PC-3 (cell line): ENCODE data around the gene SLC22A13. TPM values are rescaled to one million over a fixed set of nuclear protein-coding genes. Genes with fewer than 3 reads are reported as not detected.

Experiments
- ATAC-seq: fragments of 200-7000 bp; cut with Tn5 transposase; 2 replicates; pipeline ENCODE4 v1.9.1; 2020; ENCODE audit warnings: mild to moderate bottlenecking, moderate library complexity
- BruUV-seq: library from RNA; stranded (reverse); fragments of 400-500 nt; replicated peaks from 2 replicates; lab custom pipeline; 2021; lab: Mats Ljungman, UMichigan
- CTCF ChIA-PET: fragments of 300-600 bp; sonication (Branson Sonifier 250); formaldehyde crosslinking; loops from one replicate; lab custom pipeline; 2022; ENCODE audit warnings: antibody characterized with exemption; lab: Charles Lee
- POLR2A ChIA-PET: fragments of 300-600 bp; sonication (Branson Sonifier 250); formaldehyde crosslinking; loops from one replicate; lab custom pipeline; 2022; ENCODE audit warnings: antibody characterized with exemption; ENCODE audit not compliant: unreplicated experiment; lab: Charles Lee
- DNase-seq: peaks from one replicate; pipeline ENCODE4 v3.0.0-alpha.2; 2015
- H2AFZ ChIP-seq: fragments of 300-600 bp; sonication (generic); 2 replicates; pipeline ENCODE4 v1.6.0; 2016; ENCODE audit warnings: antibody characterized with exemption, low read length
- H3F3A ChIP-seq: fragments of 300-600 bp; sonication (generic); one replicate; pipeline ENCODE4 v1.6.0; 2017; ENCODE audit warnings: antibody characterized with exemption, low read length, control low read depth, mild to moderate bottlenecking; ENCODE audit not compliant: unreplicated experiment
- H3K27ac ChIP-seq: fragments of 300-600 bp; sonication (generic); 2 replicates; pipeline ENCODE4 v1.5.1; 2016; ENCODE audit warnings: mild to moderate bottlenecking, low read length
- H3K27me3 ChIP-seq: fragments of 300-600 bp; sonication (generic); 2 replicates; pipeline ENCODE4 v1.6.1; 2016; ENCODE audit warnings: low read length, mixed read lengths
- H3K36me3 ChIP-seq: fragments of 300-600 bp; sonication (generic); 2 replicates; pipeline ENCODE4 v1.6.1; 2016; ENCODE audit warnings: low read depth, mixed run types, low read length, mixed read lengths
- H3K4me1 ChIP-seq: fragments of 300-600 bp; sonication (generic); 2 replicates; pipeline ENCODE4 v1.5.1; 2016; ENCODE audit warnings: low read length; ENCODE audit not compliant: insufficient read depth
- H3K4me2 ChIP-seq: fragments of 300-600 bp; sonication (generic); 2 replicates; pipeline ENCODE4 v1.6.0; 2016; ENCODE audit warnings: low read length
- H3K4me3 ChIP-seq: fragments of 300-600 bp; sonication (generic); 2 replicates; pipeline ENCODE4 v1.5.1; 2016; ENCODE audit warnings: mild to moderate bottlenecking, low read length, mixed read lengths
- H3K79me2 ChIP-seq: fragments of 300-600 bp; sonication (generic); 2 replicates; pipeline ENCODE4 v1.6.1; 2017; ENCODE audit warnings: low read length, mixed read lengths
- H3K9ac ChIP-seq: fragments of 300-600 bp; sonication (generic); 2 replicates; pipeline ENCODE4 v1.6.0; 2016; ENCODE audit warnings: mild to moderate bottlenecking, low read length
- H3K9me2 ChIP-seq: fragments of 300-600 bp; sonication (generic); replicated peaks from 2 replicates; pipeline ENCODE4 v1.6.1; 2016; ENCODE audit warnings: mixed run types, low read length, mixed read lengths
- H3K9me3 ChIP-seq: fragments of 300-600 bp; sonication (generic); 2 replicates; pipeline ENCODE4 v1.6.1; 2016; ENCODE audit warnings: low read length, mixed read lengths
- H4K20me1 ChIP-seq: fragments of 300-600 bp; sonication (generic); 2 replicates; pipeline ENCODE4 v1.6.1; 2016; ENCODE audit warnings: low read length, mixed read lengths
- EZH2 ChIP-seq: fragments of 300-600 bp; sonication (generic); IDR thresholded peaks from one replicate; pipeline ENCODE4 v1.6.1; 2017; ENCODE audit warnings: antibody characterized with exemption, mild to moderate bottlenecking, low read length; ENCODE audit not compliant: unreplicated experiment
- EZH2phosphoT487 ChIP-seq: fragments of 300-600 bp; sonication (generic); IDR thresholded peaks from 2 replicates; pipeline ENCODE4 v1.6.1; 2018; ENCODE audit warnings: mild to moderate bottlenecking, antibody characterized with exemption, low read length, borderline replicate concordance
- intact Hi-C: fragments of 100-400 bp; cut with micrococcal nuclease; formaldehyde crosslinking; loops from 2 replicates; pipeline ENCODE4 v1.9.0; 2023
- total RNA-seq: library from RNA; depleted of rRNA; stranded (reverse); fragments of >200 nt; gene quantifications from 2 replicates; pipeline ENCODE4 v1.2.3, GENCODE V29; 2014
- TF ChIP-seq, protein P1 (sequence below): fragments of 300-600 bp; sonication (generic); conservative IDR thresholded peaks from 2 replicates; pipeline ENCODE4 v1.5.1; 2017; ENCODE audit warnings: antibody characterized with exemption, low read depth, mild to moderate bottlenecking, low read length

SLC22A13 gene
- total RNA-seq, 1 experiment from 2014 or later: 0.73 TPM

- ChIA-PET POLR2A (no interaction called here), CTCF (interaction anchor here (0.5 to 1.3 kb wide), 10 partner anchors 24 to 323 kb away, joined by 3 to 21 read pairs (median 4); no protein-coding TSS in a partner anchor)
- H3K4me1 ChIP-seq: no peaks in the 10 kb centered on the region
- H3K4me2 ChIP-seq: no peak overlapping the region
- H2AFZ ChIP-seq: no peak overlapping the region
- H3K4me3 ChIP-seq: no peak overlapping the region
- no peaks in the 10 kb centered on the region for H3K36me3 ChIP-seq
- DNase-seq: no peak
- BruUV-seq: no TSS peak
- H3K9me2 ChIP-seq: no peaks in the 10 kb centered on the region
- no peaks in the 10 kb centered on the region for H3K79me2 ChIP-seq
- ATAC-seq: no peak
- no peaks in the 10 kb centered on the region for H3F3A ChIP-seq
- no peaks in the 10 kb centered on the region for H4K20me1 ChIP-seq
- no peaks in the 10 kb centered on the region for H3K9me3 ChIP-seq
- no peak overlapping the region for H3K9ac ChIP-seq
- no peak for TF ChIP-seq EZH2
- TF ChIP-seq, protein P1, sequence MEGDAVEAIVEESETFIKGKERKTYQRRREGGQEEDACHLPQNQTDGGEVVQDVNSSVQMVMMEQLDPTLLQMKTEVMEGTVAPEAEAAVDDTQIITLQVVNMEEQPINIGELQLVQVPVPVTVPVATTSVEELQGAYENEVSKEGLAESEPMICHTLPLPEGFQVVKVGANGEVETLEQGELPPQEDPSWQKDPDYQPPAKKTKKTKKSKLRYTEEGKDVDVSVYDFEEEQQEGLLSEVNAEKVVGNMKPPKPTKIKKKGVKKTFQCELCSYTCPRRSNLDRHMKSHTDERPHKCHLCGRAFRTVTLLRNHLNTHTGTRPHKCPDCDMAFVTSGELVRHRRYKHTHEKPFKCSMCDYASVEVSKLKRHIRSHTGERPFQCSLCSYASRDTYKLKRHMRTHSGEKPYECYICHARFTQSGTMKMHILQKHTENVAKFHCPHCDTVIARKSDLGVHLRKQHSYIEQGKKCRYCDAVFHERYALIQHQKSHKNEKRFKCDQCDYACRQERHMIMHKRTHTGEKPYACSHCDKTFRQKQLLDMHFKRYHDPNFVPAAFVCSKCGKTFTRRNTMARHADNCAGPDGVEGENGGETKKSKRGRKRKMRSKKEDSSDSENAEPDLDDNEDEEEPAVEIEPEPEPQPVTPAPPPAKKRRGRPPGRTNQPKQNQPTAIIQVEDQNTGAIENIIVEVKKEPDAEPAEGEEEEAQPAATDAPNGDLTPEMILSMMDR: no peak
- no peak for TF ChIP-seq EZH2phosphoT487
- H3K27me3 ChIP-seq: no peaks in the 10 kb centered on the region
- intact Hi-C loops: loop anchor here (5.0 kb wide), 1 partner anchor 325 kb away; no protein-coding TSS in a partner anchor
- no peak overlapping the region for H3K27ac ChIP-seq
Observed at GRCh38 chr3:38297537-38297936, 31.9 kb downstream of the SLC22A13 start.

DNA sequence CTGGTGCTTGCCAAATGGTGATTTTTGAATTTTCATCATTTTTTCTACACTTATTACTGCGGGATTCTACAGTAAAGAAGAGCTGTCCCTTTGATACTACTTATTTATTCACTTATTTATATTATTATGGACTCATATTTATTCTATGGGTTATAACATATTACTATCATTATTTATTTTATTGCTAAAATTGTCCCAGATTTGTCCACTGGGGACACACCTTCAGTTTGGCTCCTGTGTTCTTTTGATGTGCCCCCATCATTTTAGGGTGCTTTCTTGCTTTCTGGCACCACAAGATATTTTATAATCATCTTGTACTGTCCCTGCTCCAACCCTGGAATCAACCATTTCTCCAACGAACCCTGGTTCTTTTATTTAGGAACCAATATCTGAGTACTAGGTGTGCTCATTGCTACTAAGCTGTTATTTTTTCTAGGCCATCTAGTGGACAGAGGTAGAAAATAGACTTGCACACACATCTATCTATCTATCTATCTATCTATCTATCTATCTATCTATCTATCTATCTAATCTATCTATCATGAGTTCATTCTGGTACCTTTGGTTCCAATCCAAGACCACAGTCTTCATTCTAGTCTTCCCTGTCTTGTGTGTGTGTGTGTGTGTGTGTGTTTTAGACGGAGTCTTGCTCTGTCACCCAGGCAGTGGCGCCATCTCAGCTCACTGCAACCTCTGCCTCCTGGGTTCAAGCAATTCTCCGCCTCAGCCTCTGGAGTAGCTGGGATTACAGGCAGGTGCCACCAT is 32.5 kb downstream of the SLC22A13 start:
- Histone ChIP-seq H3K9ac (no peak overlapping the region), H3K27ac (no peak overlapping the region), H2AFZ (no peak overlapping the region), H3K27me3 (no peaks in the 10 kb centered on the region), H3K4me2 (no peak overlapping the region), H3K9me2 (no peaks in the 10 kb centered on the region), H3K4me1 (no peaks in the 10 kb centered on the region), H3K79me2 (no peaks in the 10 kb centered on the region), H3K36me3 (no peaks in the 10 kb centered on the region), H3K9me3 (no peaks in the 10 kb centered on the region), H3K4me3 (no peak overlapping the region), H4K20me1 (no peaks in the 10 kb centered on the region), H3F3A (no peaks in the 10 kb centered on the region)
- intact Hi-C loops: loop anchor here (1.0 to 5.0 kb wide), 2 partner anchors 180 to 326 kb away; no protein-coding TSS in a partner anchor
- ChIA-PET POLR2A (no interaction called here), CTCF (interaction anchor here (0.5 to 1.3 kb wide), 10 partner anchors 24 to 324 kb away, joined by 3 to 21 read pairs (median 4); no protein-coding TSS in a partner anchor)
- peak; percentile 92 for ATAC-seq
- DNase-seq: peak; percentile 50
- BruUV-seq: no TSS peak
- no peak for TF ChIP-seq EZH2
- TF ChIP-seq, protein P1: peak; percentile 82

DNA sequence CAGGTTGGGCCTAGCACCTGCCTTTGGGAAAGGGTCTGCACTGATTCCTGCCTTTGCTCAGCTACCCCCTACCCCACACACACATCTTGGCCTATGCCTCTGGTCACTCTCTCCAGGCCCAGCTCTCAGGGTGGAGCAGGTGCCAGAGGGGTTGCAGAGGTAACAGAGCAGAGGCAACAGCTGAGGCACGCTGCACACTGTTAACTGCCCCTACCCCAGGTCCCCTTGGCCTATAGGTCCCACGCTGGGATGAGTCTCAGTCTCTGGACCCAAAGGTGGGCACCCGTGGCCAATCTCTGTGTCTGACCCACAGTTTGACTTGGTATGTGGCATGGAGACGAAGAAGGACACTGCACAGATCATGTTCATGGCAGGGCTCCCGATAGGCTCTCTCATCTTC is 41.3 kb downstream of the SLC22A13 start:
- Histone ChIP-seq H3F3A (no peaks in the 10 kb centered on the region), H3K9me2 (no peaks in the 10 kb centered on the region), H3K9me3 (no peaks in the 10 kb centered on the region), H3K4me3 (no peak overlapping the region), H3K27me3 (no peaks in the 10 kb centered on the region), H3K4me2 (no peak overlapping the region), H2AFZ (no peak overlapping the region), H3K4me1 (no peaks in the 10 kb centered on the region), H3K79me2 (no peaks in the 10 kb centered on the region), H3K9ac (no peak overlapping the region), H4K20me1 (no peaks in the 10 kb centered on the region), H3K36me3 (no peaks in the 10 kb centered on the region), H3K27ac (no peak overlapping the region)
- no peak for DNase-seq
- TF ChIP-seq EZH2phosphoT487 (no peak), EZH2 (no peak)
- TF ChIP-seq, protein P1: no peak
- ChIA-PET POLR2A (no interaction called here), CTCF (no interaction called here)
- BruUV-seq: no TSS peak
- intact Hi-C loops: no loop called here
- no peak for ATAC-seq
